H9 (cell line): Measurements from ENCODE around the gene TFDP1. TPM values are rescaled to one million over a fixed set of nuclear protein-coding genes. Genes with fewer than 3 reads are reported as not detected.

Experiments used
- DNase-seq: peaks from one replicate; pipeline ENCODE4 v3.0.0-alpha.2; 2017
- H2AFZ ChIP-seq: one replicate; pipeline ENCODE4 v1.6.1; 2013; ENCODE audit warnings: mild to moderate bottlenecking, low read length, control low read depth, moderate library complexity
- H2AK5ac ChIP-seq: 2 replicates; pipeline ENCODE4 v1.6.1; 2013; ENCODE audit warnings: low read length, control low read depth, mixed read lengths; ENCODE audit not compliant: insufficient read length
- H2BK120ac ChIP-seq: one replicate; pipeline ENCODE4 v1.6.1; 2013; ENCODE audit warnings: low read depth, mild to moderate bottlenecking, low read length, control low read depth, inconsistent platforms; ENCODE audit not compliant: poor library complexity, severe bottlenecking
- H2BK12ac ChIP-seq: 2 replicates; pipeline ENCODE4 v1.6.1; 2013; ENCODE audit warnings: low read length, control low read depth, mixed read lengths, low read depth; ENCODE audit not compliant: insufficient read length
- H2BK15ac ChIP-seq: 2 replicates; pipeline ENCODE4 v1.6.1; 2013; ENCODE audit warnings: low read depth, low read length, control low read depth
- H2BK20ac ChIP-seq: one replicate; pipeline ENCODE4 v1.6.1; 2013; ENCODE audit warnings: low read depth, mild to moderate bottlenecking, low read length, control low read depth, inconsistent platforms; ENCODE audit not compliant: poor library complexity, severe bottlenecking
- H2BK5ac ChIP-seq: 2 replicates; pipeline ENCODE4 v1.6.1; 2013; ENCODE audit warnings: low read length, control low read depth, mixed read lengths; ENCODE audit not compliant: insufficient read length
- H3K14ac ChIP-seq: 2 replicates; pipeline ENCODE4 v1.6.1; 2013; ENCODE audit warnings: low read length, control low read depth; ENCODE audit not compliant: insufficient read depth
- H3K18ac ChIP-seq: 2 replicates; pipeline ENCODE4 v1.6.1; 2013; ENCODE audit warnings: low read depth, mild to moderate bottlenecking, mixed read lengths, low read length, control low read depth; ENCODE audit not compliant: insufficient read length
- H3K23ac ChIP-seq: 2 replicates; pipeline ENCODE4 v1.6.1; 2013; ENCODE audit warnings: low read length, control low read depth, mixed read lengths, low read depth; ENCODE audit not compliant: insufficient read length
- H3K23me2 ChIP-seq: 2 replicates; pipeline ENCODE4 v1.6.1; 2013; ENCODE audit warnings: low read depth, mild to moderate bottlenecking, mixed read lengths, low read length, control low read depth; ENCODE audit not compliant: insufficient read length, poor library complexity, severe bottlenecking
- H3K27ac ChIP-seq: 2 replicates; pipeline ENCODE4 v1.5.1; 2013; ENCODE audit warnings: low read length, control low read depth, mixed read lengths, low read depth; ENCODE audit not compliant: insufficient read length
- H3K27me3 ChIP-seq: 2 replicates; pipeline ENCODE4 v1.6.1; 2013; ENCODE audit warnings: low read length, control low read depth, inconsistent platforms; ENCODE audit not compliant: insufficient read depth
- H3K4ac ChIP-seq: 2 replicates; pipeline ENCODE4 v1.6.1; 2013; ENCODE audit warnings: low read depth, mild to moderate bottlenecking, control low read depth, inconsistent platforms, low read length, moderate library complexity
- H3K4me1 ChIP-seq: 2 replicates; pipeline ENCODE4 v1.6.1; 2013; ENCODE audit warnings: low read length, control low read depth, inconsistent platforms; ENCODE audit not compliant: insufficient read depth
- H3K4me2 ChIP-seq: 2 replicates; pipeline ENCODE4 v1.6.1; 2013; ENCODE audit warnings: low read length, control low read depth, mixed read lengths; ENCODE audit not compliant: insufficient read length, insufficient read depth
- H3K56ac ChIP-seq: 2 replicates; pipeline ENCODE4 v1.6.1; 2013; ENCODE audit warnings: low read depth, mild to moderate bottlenecking, mixed read lengths, low read length, control low read depth; ENCODE audit not compliant: insufficient read length
- H3K79me1 ChIP-seq: 2 replicates; pipeline ENCODE4 v1.6.1; 2013; ENCODE audit warnings: low read depth, mild to moderate bottlenecking, moderate library complexity, low read length, control low read depth, inconsistent platforms; ENCODE audit not compliant: insufficient read depth, poor library complexity, severe bottlenecking
- H3K79me2 ChIP-seq: 2 replicates; pipeline ENCODE4 v1.6.1; 2013; ENCODE audit warnings: low read length, control low read depth, inconsistent platforms; ENCODE audit not compliant: insufficient read depth
- H3K9ac ChIP-seq: 2 replicates; pipeline ENCODE4 v1.6.1; 2013; ENCODE audit warnings: low read length, control low read depth, mixed read lengths; ENCODE audit not compliant: insufficient read length; ENCODE audit errors: extremely low read depth
- H3K9me3 ChIP-seq: one replicate; pipeline ENCODE4 v1.6.1; 2013; ENCODE audit warnings: low read depth, low read length, inconsistent platforms; ENCODE audit not compliant: control insufficient read depth
- H3T11ph ChIP-seq: one replicate; pipeline ENCODE4 v1.6.1; 2013; ENCODE audit warnings: mild to moderate bottlenecking, low read length, control low read depth, inconsistent platforms
- H4K20me1 ChIP-seq: one replicate; pipeline ENCODE4 v1.6.1; 2013; ENCODE audit not compliant: control insufficient read depth, insufficient read length, insufficient read depth
- H4K5ac ChIP-seq: 2 replicates; pipeline ENCODE4 v1.6.1; 2013; ENCODE audit warnings: low read depth, mild to moderate bottlenecking, mixed read lengths, low read length, control low read depth; ENCODE audit not compliant: insufficient read length
- H4K8ac ChIP-seq: replicated peaks from 2 replicates; pipeline ENCODE4 v1.6.1; 2013; ENCODE audit warnings: low read length, control low read depth, mixed read lengths, low read depth; ENCODE audit not compliant: insufficient read length
- H4K91ac ChIP-seq: 2 replicates; pipeline ENCODE4 v1.6.1; 2013; ENCODE audit warnings: low read depth, mild to moderate bottlenecking, moderate library complexity, mixed read lengths, low read length, control low read depth; ENCODE audit not compliant: insufficient read length
- H3K27ac Mint-ChIP-seq, 3 experiments: 2 replicates in 2 of 3; 3 replicates in 1 of 3; pipeline ENCODE4 v1.8.0; 2020 to 2021; ENCODE audit warnings: mixed read lengths in 3 of 3, mild to moderate bottlenecking in 1 of 3, moderate library complexity in 1 of 3
- H3K27me3 Mint-ChIP-seq: 2 replicates; pipeline ENCODE4 v1.8.0; 2021; ENCODE audit warnings: low read depth, mild to moderate bottlenecking, moderate library complexity, mixed read lengths
- H3K36me3 Mint-ChIP-seq, 3 experiments: 2 replicates in 2 of 3; 3 replicates in 1 of 3; pipeline ENCODE4 v1.8.0; 2020 to 2021; ENCODE audit warnings: low read depth in 3 of 3, mixed read lengths in 3 of 3; ENCODE audit not compliant: insufficient read depth in 1 of 3
- H3K4me1 Mint-ChIP-seq, 2 experiments: 2 replicates each; pipeline ENCODE4 v1.8.0; 2020; ENCODE audit warnings: mixed read lengths in 2 of 2
- H3K4me3 Mint-ChIP-seq, 2 experiments: 2 replicates in 1 of 2; 3 replicates in 1 of 2; pipeline ENCODE4 v1.8.0; 2020 to 2021; ENCODE audit warnings: mild to moderate bottlenecking in 2 of 2, mixed read lengths in 2 of 2, moderate library complexity in 1 of 2
- H3K9me3 Mint-ChIP-seq, 2 experiments: 2 replicates in 1 of 2; 3 replicates in 1 of 2; pipeline ENCODE4 v1.8.0; 2020; ENCODE audit warnings: mild to moderate bottlenecking in 2 of 2, mixed read lengths in 2 of 2, moderate library complexity in 1 of 2
- CTCF ChIP-seq: fragments of 200-600 bp; sonication (generic); conservative IDR thresholded peaks from 3 replicates; pipeline ENCODE4 v1.8.0; 2021; ENCODE audit warnings: antibody characterized with exemption, mild to moderate bottlenecking
- WGBS: extraction: QIAGEN DNeasy Blood & Tissue Kit; methylation state at CpG from one replicate; pipeline ENCODE4 v1.1.7; 2013; ENCODE audit warnings: missing lambda C conversion rate, low lambda C conversion rate, mixed read lengths; ENCODE audit not compliant: insufficient read length; ENCODE audit errors: extremely low coverage; 5-methylcytosine and 5-hydroxymethylcytosine counted together
- total RNA-seq: library from RNA; stranded (reverse); gene quantifications from 2 replicates; pipeline ENCODE4 v1.2.1, GENCODE V29; 2021

TFDP1 gene
- total RNA-seq, 1 experiment from 2014 or later, result 111 TPM

- no peaks in the 10 kb centered on the region for H3K27me3 ChIP-seq
- no peaks in the 10 kb centered on the region for H3K4me1 ChIP-seq
- Mint-ChIP-seq H3K27me3 (no peaks in the 10 kb centered on the region; the same call in 1 of the 2 replicates), H3K4me3 (no peak overlapping the region), H3K9me3 (no peaks in the 10 kb centered on the region), H3K36me3 (peaks cover 0 to 4% (median 3%) of the 10 kb centered on the region in 3 experiments; a peak in 2 of 7 replicates), H3K4me1 (peaks cover 7% of the 10 kb centered on the region in 2 experiments), H3K27ac (no peak overlapping the region; a peak in 2 of 7 replicates)
- no peak overlapping the region for H3K9ac ChIP-seq
- no peak overlapping the region for H3K56ac ChIP-seq
- H4K20me1 ChIP-seq, result no peaks in the 10 kb centered on the region
- no peak overlapping the region for H2BK12ac ChIP-seq
- no peak overlapping the region for H3K4ac ChIP-seq
- H2BK15ac ChIP-seq, result no peak overlapping the region
- no peak overlapping the region for H2BK120ac ChIP-seq
- H3T11ph ChIP-seq, result no peak overlapping the region
- no peak for TF ChIP-seq CTCF
- H2BK20ac ChIP-seq, result no peak overlapping the region
- no peak overlapping the region for H2BK5ac ChIP-seq
- no peak overlapping the region for H3K14ac ChIP-seq
- no peaks in the 10 kb centered on the region for H3K79me1 ChIP-seq
- H2AK5ac ChIP-seq, result no peak overlapping the region
- no peaks in the 10 kb centered on the region for H3K9me3 ChIP-seq
- H4K91ac ChIP-seq, result no peak overlapping the region
- no peaks in the 10 kb centered on the region for H3K79me2 ChIP-seq
- H3K27ac ChIP-seq, result no peak overlapping the region
- H3K18ac ChIP-seq, result no peak overlapping the region
- H2AFZ ChIP-seq, result no peak overlapping the region
- DNase-seq, result no peak
- no peaks in the 10 kb centered on the region for H3K23me2 ChIP-seq
- no peak overlapping the region for H4K5ac ChIP-seq
- H3K4me2 ChIP-seq, result no peak overlapping the region
- H3K23ac ChIP-seq, result no peak overlapping the region
- whole genome bisulfite sequencing, result no CpG with 5 or more reads among the region's 9 CpGs
- H4K8ac ChIP-seq, result no peak overlapping the region
Measured at GRCh38 chr13:113654175-113654560, 69.6 kb downstream of the TFDP1 start.
